ENCODE measurements around the gene EBLN1. TPM values are rescaled to one million over a fixed set of nuclear protein-coding genes. Genes with fewer than 3 reads are reported as not detected.

The EBLN1 gene
- total RNA-seq, 1 experiment from 2014 or later, result not detected

GRCh38 chr10:22226599-22226998, 8.8 kb upstream of the EBLN1 start:
- H3K27me3 Mint-ChIP-seq (ENCODE audit: low read depth), result peaks cover 10% of the 10 kb centered on the region
- H2AFZ ChIP-seq (ENCODE audit: low read length), result no peak overlapping the region
- no peak overlapping the region for H2BK120ac ChIP-seq (ENCODE audit: low read depth, low read length, poor library complexity, severe bottlenecking)
- H2BK15ac ChIP-seq (ENCODE audit: low read depth, low read length), result no peak overlapping the region
- no peaks in the 10 kb centered on the region for H3K23me2 ChIP-seq (ENCODE audit: insufficient read length, low read depth, low read length, poor library complexity, severe bottlenecking)
- no peak overlapping the region for H2BK12ac ChIP-seq (ENCODE audit: insufficient read length, low read depth, low read length)
- H4K5ac ChIP-seq (ENCODE audit: insufficient read length, low read depth, low read length), result no peak overlapping the region
- DNase-seq, result no peak
- no peak overlapping the region for H3K14ac ChIP-seq (ENCODE audit: insufficient read depth, low read length)
- no peaks in the 10 kb centered on the region for H3K4me1 ChIP-seq (ENCODE audit: insufficient read depth, low read length)
- no peak overlapping the region for H3T11ph ChIP-seq (ENCODE audit: low read length)
- no peak overlapping the region for H3K18ac ChIP-seq (ENCODE audit: insufficient read length, low read depth, low read length)
- H3K27ac ChIP-seq (ENCODE audit: insufficient read length, low read depth, low read length), result no peak overlapping the region
- H3K4me3 Mint-ChIP-seq, result no peak overlapping the region
- no peak overlapping the region for H3K4ac ChIP-seq (ENCODE audit: low read depth, low read length)
- no peak overlapping the region for H2BK5ac ChIP-seq (ENCODE audit: insufficient read length, low read length)
- no peak overlapping the region for H3K27ac Mint-ChIP-seq
- H4K8ac ChIP-seq (replicated peaks; ENCODE audit: insufficient read length, low read depth, low read length), result no peak overlapping the region
- H3K23ac ChIP-seq (ENCODE audit: insufficient read length, low read depth, low read length), result no peak overlapping the region
- H3K36me3 Mint-ChIP-seq (ENCODE audit: insufficient read depth in 1 of 3, low read depth in 3 of 3), result peaks cover 0 to 3% (median 0%) of the 10 kb centered on the region in 3 experiments; a peak in 1 of 7 replicates
- H3K79me1 ChIP-seq (ENCODE audit: insufficient read depth, low read depth, low read length, poor library complexity, severe bottlenecking), result no peaks in the 10 kb centered on the region
- no CpG with 5 or more reads among the region's 2 CpGs for WGBS (ENCODE audit: extremely low coverage, insufficient read length, low lambda C conversion rate)
- no peak overlapping the region for H4K91ac ChIP-seq (ENCODE audit: insufficient read length, low read depth, low read length)
- H3K79me2 ChIP-seq (ENCODE audit: insufficient read depth, low read length), result no peaks in the 10 kb centered on the region
- peaks cover 5 to 8% of the 10 kb centered on the region in 2 experiments; a peak in 2 of 4 replicates for H3K4me1 Mint-ChIP-seq
- H3K9me3 ChIP-seq (ENCODE audit: control insufficient read depth, low read depth, low read length), result no peaks in the 10 kb centered on the region
- no peak overlapping the region for H2BK20ac ChIP-seq (ENCODE audit: low read depth, low read length, poor library complexity, severe bottlenecking)
- no peak for TF ChIP-seq CTCF (conservative IDR thresholded peaks at IDR 0.05)
- no peaks in the 10 kb centered on the region for H4K20me1 ChIP-seq (ENCODE audit: control insufficient read depth, insufficient read depth, insufficient read length)
- no peak overlapping the region for H3K4me2 ChIP-seq (ENCODE audit: insufficient read depth, insufficient read length, low read length)
- H3K27me3 ChIP-seq (ENCODE audit: insufficient read depth, low read length), result no peaks in the 10 kb centered on the region
- H3K56ac ChIP-seq (ENCODE audit: insufficient read length, low read depth, low read length), result no peak overlapping the region
- no peak overlapping the region for H3K9ac ChIP-seq (ENCODE audit: extremely low read depth, insufficient read length, low read length)
- H3K9me3 Mint-ChIP-seq, result peaks cover 0 to 4% of the 10 kb centered on the region in 2 experiments; a peak in 1 of 5 replicates
- H2AK5ac ChIP-seq (ENCODE audit: insufficient read length, low read length), result no peak overlapping the region

Data from H9 (cell line).